HCT116 (cell line): ENCODE measurements around the gene TIMM9.

Experiments
- EZH2 ChIP-seq: fragments of 200-600 bp; sonication (generic); IDR thresholded peaks from 2 replicates; pipeline ENCODE4 v1.6.1; 2017; ENCODE audit warnings: antibody characterized with exemption, mixed run types
- POLR2A ChIP-seq: IDR thresholded peaks from 2 replicates; pipeline ENCODE4 v1.7.0; 2011; ENCODE audit warnings: borderline replicate concordance; ENCODE audit not compliant: insufficient read depth, insufficient read length; ENCODE audit errors: extremely low read depth
- POLR2AphosphoS5 ChIP-seq: IDR thresholded peaks from 2 replicates; pipeline ENCODE4 v1.6.1; 2011; ENCODE audit warnings: mild to moderate bottlenecking, low read depth, low read length, moderate library complexity
- RAD21 ChIP-seq: IDR thresholded peaks from 2 replicates; pipeline ENCODE4 v1.6.1; 2012; ENCODE audit warnings: low read depth, mild to moderate bottlenecking
- TCF7L2 ChIP-seq: IDR thresholded peaks from 2 replicates; pipeline ENCODE4 v1.7.0; 2011; ENCODE audit warnings: borderline replicate concordance, inconsistent platforms; ENCODE audit not compliant: insufficient read depth, insufficient read length; ENCODE audit errors: extremely low read depth
- TF ChIP-seq, protein P1 (sequence below): IDR thresholded peaks from 2 replicates; pipeline ENCODE4 v1.6.1; 2012; ENCODE audit warnings: low read depth
- TF ChIP-seq, protein P2 (sequence below), 3 experiments: fragments of 200-600 bp in 1 of 3; sonication (generic) in 1 of 3; IDR thresholded peaks in 2 of 3; conservative IDR thresholded peaks in 1 of 3; 2 replicates each; pipeline ENCODE4 v1.5.1; 2012 to 2017; ENCODE audit warnings: low read depth in 2 of 3, low read length in 2 of 3, antibody characterized with exemption in 1 of 3, borderline replicate concordance in 1 of 3, control low read depth in 1 of 3, mild to moderate bottlenecking in 1 of 3, mixed read lengths in 1 of 3, mixed run types in 1 of 3, moderate library complexity in 1 of 3; ENCODE audit not compliant: insufficient read depth in 1 of 3
- TF ChIP-seq, protein P3 (sequence below): IDR thresholded peaks from 2 replicates; pipeline ENCODE4 v1.6.1; 2011; ENCODE audit warnings: mild to moderate bottlenecking, low read length, moderate library complexity; ENCODE audit not compliant: insufficient replicate concordance; ENCODE audit errors: extremely low read depth
- TF ChIP-seq, protein P4 (sequence below): IDR thresholded peaks from 2 replicates; pipeline ENCODE4 v1.6.1; 2012
- TF ChIP-seq, protein P5 (sequence below): IDR thresholded peaks from 2 replicates; pipeline ENCODE4 v1.6.1; 2012

DNA sequence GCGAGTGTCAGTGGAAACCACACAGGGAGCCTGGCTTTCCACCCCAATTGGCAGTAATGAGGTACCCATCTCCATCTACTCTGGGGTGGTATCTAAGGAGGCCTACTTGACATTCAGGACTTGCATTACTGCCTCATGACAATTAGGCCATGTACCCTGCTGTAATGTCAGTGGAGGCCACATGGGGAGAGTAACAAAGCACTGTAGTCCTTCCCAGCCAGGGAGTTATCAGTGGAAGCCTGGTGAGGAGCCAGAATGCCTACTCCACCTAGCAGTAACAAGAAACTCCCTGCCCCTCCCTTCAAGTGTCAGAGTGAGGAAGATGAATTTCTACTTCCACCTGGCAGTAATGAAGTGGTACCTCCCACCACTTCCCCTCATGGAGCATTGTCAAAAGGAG is 12.5 kb downstream of the TIMM9 start:
- TF ChIP-seq, protein P1, sequence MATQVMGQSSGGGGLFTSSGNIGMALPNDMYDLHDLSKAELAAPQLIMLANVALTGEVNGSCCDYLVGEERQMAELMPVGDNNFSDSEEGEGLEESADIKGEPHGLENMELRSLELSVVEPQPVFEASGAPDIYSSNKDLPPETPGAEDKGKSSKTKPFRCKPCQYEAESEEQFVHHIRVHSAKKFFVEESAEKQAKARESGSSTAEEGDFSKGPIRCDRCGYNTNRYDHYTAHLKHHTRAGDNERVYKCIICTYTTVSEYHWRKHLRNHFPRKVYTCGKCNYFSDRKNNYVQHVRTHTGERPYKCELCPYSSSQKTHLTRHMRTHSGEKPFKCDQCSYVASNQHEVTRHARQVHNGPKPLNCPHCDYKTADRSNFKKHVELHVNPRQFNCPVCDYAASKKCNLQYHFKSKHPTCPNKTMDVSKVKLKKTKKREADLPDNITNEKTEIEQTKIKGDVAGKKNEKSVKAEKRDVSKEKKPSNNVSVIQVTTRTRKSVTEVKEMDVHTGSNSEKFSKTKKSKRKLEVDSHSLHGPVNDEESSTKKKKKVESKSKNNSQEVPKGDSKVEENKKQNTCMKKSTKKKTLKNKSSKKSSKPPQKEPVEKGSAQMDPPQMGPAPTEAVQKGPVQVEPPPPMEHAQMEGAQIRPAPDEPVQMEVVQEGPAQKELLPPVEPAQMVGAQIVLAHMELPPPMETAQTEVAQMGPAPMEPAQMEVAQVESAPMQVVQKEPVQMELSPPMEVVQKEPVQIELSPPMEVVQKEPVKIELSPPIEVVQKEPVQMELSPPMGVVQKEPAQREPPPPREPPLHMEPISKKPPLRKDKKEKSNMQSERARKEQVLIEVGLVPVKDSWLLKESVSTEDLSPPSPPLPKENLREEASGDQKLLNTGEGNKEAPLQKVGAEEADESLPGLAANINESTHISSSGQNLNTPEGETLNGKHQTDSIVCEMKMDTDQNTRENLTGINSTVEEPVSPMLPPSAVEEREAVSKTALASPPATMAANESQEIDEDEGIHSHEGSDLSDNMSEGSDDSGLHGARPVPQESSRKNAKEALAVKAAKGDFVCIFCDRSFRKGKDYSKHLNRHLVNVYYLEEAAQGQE, result no peak
- TF ChIP-seq EZH2, result no peak
- TF ChIP-seq, protein P2, sequence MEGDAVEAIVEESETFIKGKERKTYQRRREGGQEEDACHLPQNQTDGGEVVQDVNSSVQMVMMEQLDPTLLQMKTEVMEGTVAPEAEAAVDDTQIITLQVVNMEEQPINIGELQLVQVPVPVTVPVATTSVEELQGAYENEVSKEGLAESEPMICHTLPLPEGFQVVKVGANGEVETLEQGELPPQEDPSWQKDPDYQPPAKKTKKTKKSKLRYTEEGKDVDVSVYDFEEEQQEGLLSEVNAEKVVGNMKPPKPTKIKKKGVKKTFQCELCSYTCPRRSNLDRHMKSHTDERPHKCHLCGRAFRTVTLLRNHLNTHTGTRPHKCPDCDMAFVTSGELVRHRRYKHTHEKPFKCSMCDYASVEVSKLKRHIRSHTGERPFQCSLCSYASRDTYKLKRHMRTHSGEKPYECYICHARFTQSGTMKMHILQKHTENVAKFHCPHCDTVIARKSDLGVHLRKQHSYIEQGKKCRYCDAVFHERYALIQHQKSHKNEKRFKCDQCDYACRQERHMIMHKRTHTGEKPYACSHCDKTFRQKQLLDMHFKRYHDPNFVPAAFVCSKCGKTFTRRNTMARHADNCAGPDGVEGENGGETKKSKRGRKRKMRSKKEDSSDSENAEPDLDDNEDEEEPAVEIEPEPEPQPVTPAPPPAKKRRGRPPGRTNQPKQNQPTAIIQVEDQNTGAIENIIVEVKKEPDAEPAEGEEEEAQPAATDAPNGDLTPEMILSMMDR (IDR thresholded peaks at IDR 0.05 in 2 of 3, conservative IDR thresholded peaks at IDR 0.05 in 1 of 3; ENCODE audit: borderline replicate concordance in 1 of 3, insufficient read depth in 1 of 3, low read depth in 2 of 3, low read length in 2 of 3), result no peak
- no peak for TF ChIP-seq RAD21
- no peak for TF ChIP-seq POLR2AphosphoS5
- TF ChIP-seq TCF7L2, result no peak
- TF ChIP-seq, protein P3, sequence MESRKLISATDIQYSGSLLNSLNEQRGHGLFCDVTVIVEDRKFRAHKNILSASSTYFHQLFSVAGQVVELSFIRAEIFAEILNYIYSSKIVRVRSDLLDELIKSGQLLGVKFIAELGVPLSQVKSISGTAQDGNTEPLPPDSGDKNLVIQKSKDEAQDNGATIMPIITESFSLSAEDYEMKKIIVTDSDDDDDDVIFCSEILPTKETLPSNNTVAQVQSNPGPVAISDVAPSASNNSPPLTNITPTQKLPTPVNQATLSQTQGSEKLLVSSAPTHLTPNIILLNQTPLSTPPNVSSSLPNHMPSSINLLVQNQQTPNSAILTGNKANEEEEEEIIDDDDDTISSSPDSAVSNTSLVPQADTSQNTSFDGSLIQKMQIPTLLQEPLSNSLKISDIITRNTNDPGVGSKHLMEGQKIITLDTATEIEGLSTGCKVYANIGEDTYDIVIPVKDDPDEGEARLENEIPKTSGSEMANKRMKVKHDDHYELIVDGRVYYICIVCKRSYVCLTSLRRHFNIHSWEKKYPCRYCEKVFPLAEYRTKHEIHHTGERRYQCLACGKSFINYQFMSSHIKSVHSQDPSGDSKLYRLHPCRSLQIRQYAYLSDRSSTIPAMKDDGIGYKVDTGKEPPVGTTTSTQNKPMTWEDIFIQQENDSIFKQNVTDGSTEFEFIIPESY, result no peak
- TF ChIP-seq, protein P4, sequence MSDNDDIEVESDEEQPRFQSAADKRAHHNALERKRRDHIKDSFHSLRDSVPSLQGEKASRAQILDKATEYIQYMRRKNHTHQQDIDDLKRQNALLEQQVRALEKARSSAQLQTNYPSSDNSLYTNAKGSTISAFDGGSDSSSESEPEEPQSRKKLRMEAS, result no peak
- TF ChIP-seq POLR2A, result no peak
- TF ChIP-seq, protein P5, sequence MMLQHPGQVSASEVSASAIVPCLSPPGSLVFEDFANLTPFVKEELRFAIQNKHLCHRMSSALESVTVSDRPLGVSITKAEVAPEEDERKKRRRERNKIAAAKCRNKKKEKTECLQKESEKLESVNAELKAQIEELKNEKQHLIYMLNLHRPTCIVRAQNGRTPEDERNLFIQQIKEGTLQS, result no peak
